Parathyroid adenoma (tissue), 2 donors: Measurements from ENCODE around the gene HDAC9.

Source experiments
- H2AFZ ChIP-seq: fragments of 300-600 bp; sonication (generic); one replicate; pipeline ENCODE4 v1.7.0; 2017; ENCODE audit warnings: antibody characterized with exemption, mild to moderate bottlenecking
- H3K27ac ChIP-seq: fragments of 300-600 bp; sonication (generic); one replicate; pipeline ENCODE4 v1.7.0; 2017
- H3K27me3 ChIP-seq: fragments of 300-600 bp; sonication (generic); one replicate; pipeline ENCODE4 v1.7.0; 2017; ENCODE audit warnings: low read length; ENCODE audit not compliant: control insufficient read depth, insufficient read depth
- H3K36me3 ChIP-seq: fragments of 300-600 bp; sonication (generic); one replicate; pipeline ENCODE4 v1.7.0; 2017; ENCODE audit warnings: low read length; ENCODE audit not compliant: control insufficient read depth, insufficient read depth
- H3K4me1 ChIP-seq: fragments of 300-600 bp; sonication (generic); one replicate; pipeline ENCODE4 v1.7.0; 2017; ENCODE audit warnings: control low read depth
- H3K4me2 ChIP-seq: fragments of 300-600 bp; sonication (generic); one replicate; pipeline ENCODE4 v1.7.0; 2017; ENCODE audit warnings: low read length
- H3K4me3 ChIP-seq: fragments of 300-600 bp; sonication (generic); one replicate; pipeline ENCODE4 v1.7.0; 2017; ENCODE audit warnings: low read depth, low read length
- H3K79me2 ChIP-seq: fragments of 300-600 bp; sonication (generic); one replicate; pipeline ENCODE4 v1.7.0; 2017; ENCODE audit warnings: control low read depth
- H3K9ac ChIP-seq: fragments of 300-600 bp; sonication (generic); one replicate; pipeline ENCODE4 v1.7.0; 2017; ENCODE audit warnings: mild to moderate bottlenecking
- H3K9me3 ChIP-seq: fragments of 300-600 bp; sonication (generic); one replicate; pipeline ENCODE4 v1.7.0; 2017; ENCODE audit warnings: low read length; ENCODE audit not compliant: control insufficient read depth
- TF ChIP-seq, protein P1 (sequence below): fragments of 300-600 bp; sonication (generic); IDR thresholded peaks from one replicate; pipeline ENCODE4 v1.7.0; 2017; ENCODE audit warnings: antibody characterized with exemption, mild to moderate bottlenecking
- donor health status: primary hyperparathyroidism.

Gene HDAC9

DNA sequence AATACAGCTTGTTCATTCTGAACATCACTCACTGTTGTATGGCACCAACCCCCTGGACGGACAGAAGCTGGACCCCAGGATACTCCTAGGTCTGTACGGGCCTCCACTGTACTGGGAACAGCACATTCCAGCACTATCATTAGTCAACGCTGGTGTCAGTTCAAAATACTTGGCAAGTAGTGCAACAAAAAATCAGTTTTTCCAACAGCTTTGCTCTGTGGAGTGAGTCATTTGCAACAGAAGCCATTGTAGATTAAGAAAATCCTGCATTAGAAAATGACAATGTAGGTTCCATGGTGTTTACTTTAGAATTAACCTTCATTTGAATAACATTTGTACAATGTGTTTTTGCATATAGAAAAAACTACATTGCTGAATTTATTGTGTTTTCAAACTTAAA, 266.6 kb downstream of the HDAC9 start:
- no peak overlapping the region for H3K27ac ChIP-seq
- H2AFZ ChIP-seq: no peak overlapping the region
- no peaks in the 10 kb centered on the region for H3K9me3 ChIP-seq
- TF ChIP-seq, protein P1, sequence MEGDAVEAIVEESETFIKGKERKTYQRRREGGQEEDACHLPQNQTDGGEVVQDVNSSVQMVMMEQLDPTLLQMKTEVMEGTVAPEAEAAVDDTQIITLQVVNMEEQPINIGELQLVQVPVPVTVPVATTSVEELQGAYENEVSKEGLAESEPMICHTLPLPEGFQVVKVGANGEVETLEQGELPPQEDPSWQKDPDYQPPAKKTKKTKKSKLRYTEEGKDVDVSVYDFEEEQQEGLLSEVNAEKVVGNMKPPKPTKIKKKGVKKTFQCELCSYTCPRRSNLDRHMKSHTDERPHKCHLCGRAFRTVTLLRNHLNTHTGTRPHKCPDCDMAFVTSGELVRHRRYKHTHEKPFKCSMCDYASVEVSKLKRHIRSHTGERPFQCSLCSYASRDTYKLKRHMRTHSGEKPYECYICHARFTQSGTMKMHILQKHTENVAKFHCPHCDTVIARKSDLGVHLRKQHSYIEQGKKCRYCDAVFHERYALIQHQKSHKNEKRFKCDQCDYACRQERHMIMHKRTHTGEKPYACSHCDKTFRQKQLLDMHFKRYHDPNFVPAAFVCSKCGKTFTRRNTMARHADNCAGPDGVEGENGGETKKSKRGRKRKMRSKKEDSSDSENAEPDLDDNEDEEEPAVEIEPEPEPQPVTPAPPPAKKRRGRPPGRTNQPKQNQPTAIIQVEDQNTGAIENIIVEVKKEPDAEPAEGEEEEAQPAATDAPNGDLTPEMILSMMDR: no peak
- H3K27me3 ChIP-seq: no peaks in the 10 kb centered on the region
- no peaks in the 10 kb centered on the region for H3K79me2 ChIP-seq
- H3K4me3 ChIP-seq: no peak overlapping the region
- H3K4me1 ChIP-seq: no peaks in the 10 kb centered on the region
- H3K36me3 ChIP-seq: no peaks in the 10 kb centered on the region
- H3K4me2 ChIP-seq: no peak overlapping the region
- no peak overlapping the region for H3K9ac ChIP-seq

GRCh38 chr7:18768256-18768655, 272.7 kb downstream of the HDAC9 start:
- no peak overlapping the region for H3K4me3 ChIP-seq
- TF ChIP-seq, protein P1: no peak
- no peaks in the 10 kb centered on the region for H3K27me3 ChIP-seq
- H3K4me1 ChIP-seq: no peaks in the 10 kb centered on the region
- no peaks in the 10 kb centered on the region for H3K79me2 ChIP-seq
- H3K9ac ChIP-seq: no peak overlapping the region
- no peak overlapping the region for H2AFZ ChIP-seq
- H3K4me2 ChIP-seq: no peak overlapping the region
- H3K9me3 ChIP-seq: no peaks in the 10 kb centered on the region
- H3K36me3 ChIP-seq: no peaks in the 10 kb centered on the region
- no peak overlapping the region for H3K27ac ChIP-seq

DNA sequence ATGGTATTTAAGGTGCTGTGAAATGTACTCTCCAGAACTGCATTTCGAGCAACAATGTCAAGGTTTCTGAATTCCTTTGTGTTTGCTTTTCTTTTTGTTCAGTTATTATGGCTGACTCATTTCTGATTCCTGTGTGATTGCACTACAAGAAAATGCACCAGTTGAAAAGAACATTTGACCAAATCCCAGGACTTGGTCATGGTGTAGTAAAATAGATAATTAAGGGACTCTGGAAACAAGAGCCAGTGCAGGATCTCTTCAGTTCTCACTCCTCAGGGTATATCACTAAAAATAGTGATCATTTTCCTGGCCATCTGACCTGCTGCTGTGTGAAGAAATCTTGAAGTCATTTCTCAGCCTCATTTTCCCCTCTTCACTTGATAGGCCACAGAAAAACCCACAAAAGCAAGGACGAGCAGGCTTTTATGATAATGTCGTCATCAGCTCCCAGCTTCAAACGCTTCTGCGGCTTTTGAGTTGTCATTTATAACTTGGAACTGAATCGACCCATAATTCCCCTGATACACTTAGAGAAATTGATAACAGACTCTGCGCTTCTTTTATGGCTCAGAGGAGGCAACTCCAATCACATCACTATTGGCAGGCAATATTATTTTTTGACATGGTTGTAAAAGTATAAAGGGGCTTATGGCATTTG, 274.7 kb downstream of the HDAC9 start:
- no peak overlapping the region for H3K27ac ChIP-seq
- H3K79me2 ChIP-seq: no peaks in the 10 kb centered on the region
- TF ChIP-seq, protein P1: no peak
- no peaks in the 10 kb centered on the region for H3K9me3 ChIP-seq
- H3K4me1 ChIP-seq: no peaks in the 10 kb centered on the region
- H3K9ac ChIP-seq: no peak overlapping the region
- H3K4me3 ChIP-seq: no peak overlapping the region
- no peak overlapping the region for H2AFZ ChIP-seq
- H3K4me2 ChIP-seq: no peak overlapping the region
- H3K27me3 ChIP-seq: no peaks in the 10 kb centered on the region
- H3K36me3 ChIP-seq: no peaks in the 10 kb centered on the region

GRCh38 chr7:18770822-18771221, 275.3 kb downstream of the HDAC9 start:
- TF ChIP-seq, protein P1: no peak
- no peak overlapping the region for H3K9ac ChIP-seq
- no peak overlapping the region for H3K4me3 ChIP-seq
- H3K27ac ChIP-seq: no peak overlapping the region
- H3K27me3 ChIP-seq: no peaks in the 10 kb centered on the region
- no peak overlapping the region for H3K4me2 ChIP-seq
- no peaks in the 10 kb centered on the region for H3K36me3 ChIP-seq
- no peaks in the 10 kb centered on the region for H3K79me2 ChIP-seq
- H2AFZ ChIP-seq: no peak overlapping the region
- no peaks in the 10 kb centered on the region for H3K9me3 ChIP-seq
- no peaks in the 10 kb centered on the region for H3K4me1 ChIP-seq
